Stimulated activated CD8-positive, alpha-beta memory T cell treated with anti-CD3 and anti-CD28 coated beads, Interleukin-12 subunit alpha, Interleukin-12 subunit beta, amount 100 ng/mL, for 1 hour (primary cell): ENCODE data around the gene CDKN2B-AS1.

Experiments
- DNase-seq: peaks from one replicate; pipeline ENCODE4 v3.0.0-alpha.2; 2020; ENCODE audit warnings: low read depth

CDKN2B-AS1 gene

DNA sequence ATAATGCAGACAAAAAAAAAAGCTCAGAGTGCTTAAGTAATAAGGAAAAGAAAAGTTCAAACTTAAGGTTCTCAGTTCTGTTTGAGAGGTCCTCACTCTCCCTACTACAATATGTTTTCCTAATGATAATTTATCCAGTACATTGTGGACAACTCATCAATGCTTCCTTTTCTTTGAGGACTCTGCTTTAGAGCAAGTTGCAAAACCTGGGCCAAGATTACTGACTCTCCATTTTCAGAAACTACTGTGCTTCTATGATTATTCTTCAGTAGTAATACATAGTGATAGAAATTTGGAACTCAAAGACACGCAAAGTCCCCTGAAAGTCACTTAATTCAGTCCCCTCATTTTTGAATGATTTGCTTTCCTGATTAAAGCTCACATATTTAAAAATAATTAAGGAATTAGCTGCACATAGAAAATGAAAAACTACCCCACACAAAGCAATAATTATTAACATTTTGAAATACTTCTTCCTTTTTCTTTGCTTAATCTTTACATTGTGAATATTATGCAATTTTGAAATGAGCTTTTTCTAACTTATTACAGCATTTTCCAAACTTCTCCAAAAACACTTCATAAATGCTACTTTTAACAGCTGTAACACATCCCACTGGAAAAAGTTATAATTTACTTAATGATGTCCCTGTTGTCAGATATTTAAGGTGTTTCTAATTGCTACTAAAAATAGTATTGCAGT lies 11.6 kb upstream of the CDKN2B-AS1 start:
- no peak for DNase-seq

DNA sequence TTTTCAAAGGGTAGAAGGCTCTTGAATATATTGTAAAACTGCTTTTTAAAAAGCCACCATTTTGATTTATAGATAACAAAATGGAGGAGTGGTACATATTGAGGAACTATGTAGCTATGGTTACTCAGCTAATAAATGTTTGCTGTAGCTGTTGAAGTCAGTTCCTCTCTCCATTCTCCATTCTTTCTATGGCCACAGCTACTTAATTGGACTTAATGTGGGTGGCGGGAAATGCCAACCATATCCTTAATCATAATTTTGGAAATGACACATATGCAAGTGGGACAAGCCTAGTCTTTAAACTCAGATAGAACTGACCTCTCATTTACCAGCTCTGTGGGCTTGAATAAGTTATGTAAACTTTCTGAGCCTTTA lies 11.0 kb upstream of the CDKN2B-AS1 start:
- no peak for DNase-seq

DNA sequence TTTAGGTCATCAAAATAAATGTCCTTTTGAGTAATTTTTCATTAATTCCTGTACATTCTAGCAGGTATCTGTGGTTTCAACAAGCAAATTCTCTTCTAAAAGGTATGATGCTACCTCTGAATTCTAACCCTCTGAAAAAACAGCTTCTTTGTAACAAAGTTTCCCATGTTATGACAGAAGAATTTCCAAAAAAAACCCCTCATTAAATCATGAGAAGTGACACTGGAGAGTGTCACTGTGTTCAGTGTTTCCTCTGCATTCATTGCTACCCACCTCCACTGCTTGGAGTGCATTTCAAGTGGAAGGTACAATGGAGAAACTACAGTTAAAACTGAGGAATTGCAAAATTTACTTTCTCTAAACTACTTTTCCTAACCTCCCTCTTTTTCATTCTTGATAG lies 10.5 kb upstream of the CDKN2B-AS1 start:
- no peak for DNase-seq

DNA sequence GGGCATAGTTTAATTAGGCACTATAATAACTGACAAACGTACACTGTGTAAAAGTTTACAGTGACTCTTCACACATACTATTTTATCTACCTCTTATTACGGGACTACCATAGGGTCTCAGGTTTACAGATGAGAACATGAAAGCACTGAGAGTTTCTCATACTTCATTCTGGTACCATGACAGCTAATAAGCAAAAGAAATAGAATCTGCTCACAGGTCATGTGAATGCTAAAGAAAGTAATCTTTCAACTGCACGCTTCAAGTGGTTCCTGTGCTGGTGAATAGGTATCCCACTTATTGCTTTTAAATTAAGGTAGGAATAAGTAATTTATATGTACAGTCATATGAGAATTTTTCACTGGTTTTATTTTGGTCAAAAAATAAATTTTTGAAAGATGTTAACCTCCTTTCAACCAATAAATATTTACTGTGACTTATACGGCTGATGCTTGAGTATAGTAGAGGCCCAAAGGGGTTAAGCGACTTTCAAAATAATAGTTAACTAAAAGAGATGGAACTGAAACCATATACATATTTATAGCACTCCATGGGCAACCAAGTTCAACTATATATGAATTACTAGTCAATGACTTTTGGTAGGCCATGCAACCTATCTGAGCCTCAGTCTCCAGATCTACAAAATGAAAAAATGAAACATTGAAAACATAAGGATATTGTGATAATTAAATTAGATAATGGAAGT lies 8.5 kb upstream of the CDKN2B-AS1 start:
- DNase-seq, result no peak

DNA sequence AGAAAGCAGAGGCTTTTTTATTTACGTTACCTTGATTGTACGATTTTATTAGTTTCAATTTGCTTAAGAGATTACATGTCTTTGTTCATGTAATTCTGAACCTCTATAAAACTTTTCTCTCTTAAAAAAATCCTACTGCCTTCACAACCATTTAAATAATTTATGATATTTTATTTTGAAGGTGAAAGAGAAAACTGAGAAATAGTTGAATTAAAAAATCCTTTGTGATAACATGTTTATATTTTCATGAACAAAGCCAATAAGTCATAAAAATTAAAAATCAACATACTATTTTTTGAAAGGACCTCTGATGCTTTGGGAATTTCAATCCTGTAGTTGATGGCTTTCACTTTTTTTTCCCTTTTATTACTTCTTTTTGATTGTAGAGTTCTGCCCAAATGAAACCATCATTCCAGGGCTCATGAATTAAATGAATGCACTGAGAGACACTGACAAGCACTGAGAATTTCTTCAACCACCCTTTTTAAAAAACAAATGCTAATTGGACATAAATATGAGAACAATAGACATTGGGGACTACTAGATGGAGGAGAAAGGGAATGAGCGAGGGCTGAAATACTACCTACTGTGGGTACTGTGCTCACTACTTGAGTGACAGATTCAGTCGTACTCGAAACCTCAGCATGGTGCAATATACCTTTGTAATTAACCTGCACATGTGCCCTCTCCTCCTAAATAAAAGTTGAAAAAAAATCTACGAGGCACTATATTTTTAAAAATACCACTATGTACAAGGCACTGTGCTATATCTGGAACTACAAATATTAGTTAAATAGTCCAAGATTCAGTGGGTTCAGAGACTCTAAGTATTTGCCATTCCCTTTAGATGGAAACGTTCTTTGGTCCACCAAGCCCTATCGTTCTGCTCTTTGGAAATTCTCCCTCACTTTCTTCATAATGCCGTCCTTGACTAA lies 6.3 kb upstream of the CDKN2B-AS1 start:
- no peak for DNase-seq

DNA sequence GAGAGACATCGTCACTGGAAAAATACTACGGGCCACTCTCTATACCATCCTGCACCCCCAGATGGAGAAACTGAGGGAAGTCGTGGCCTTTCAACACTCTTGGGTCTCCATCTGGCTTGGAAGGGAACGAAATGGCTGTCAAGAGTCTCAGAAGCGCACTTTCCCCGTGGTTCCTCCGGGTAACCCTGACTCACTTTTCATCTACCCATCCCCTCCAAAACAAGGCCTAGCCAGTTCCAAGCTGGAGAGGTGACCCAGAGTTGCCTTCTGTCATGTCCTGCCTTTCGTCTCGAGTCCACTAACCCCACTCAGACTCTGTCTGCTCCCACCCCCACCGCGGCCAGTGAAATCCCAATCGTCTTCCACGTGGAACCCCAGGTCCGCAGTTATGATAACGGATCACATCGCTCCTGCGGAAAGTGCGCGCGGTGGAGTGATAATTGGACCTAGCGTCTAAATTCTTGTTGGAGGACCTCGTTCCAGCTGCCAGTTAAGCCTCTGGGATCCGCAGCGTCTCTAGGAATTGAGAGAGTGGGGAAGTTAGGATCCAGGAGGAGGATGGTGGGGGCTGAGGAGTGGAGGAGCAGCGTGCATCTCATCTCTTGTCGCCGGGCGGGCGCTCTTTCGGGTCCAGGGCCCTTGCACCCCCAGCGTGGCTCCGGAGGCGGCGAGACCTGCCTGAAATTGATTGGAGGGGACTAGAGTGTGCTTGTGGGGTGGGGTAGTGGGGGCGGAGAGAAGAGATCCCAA lies 5.0 kb upstream of the CDKN2B-AS1 start:
- DNase-seq, result no peak

DNA sequence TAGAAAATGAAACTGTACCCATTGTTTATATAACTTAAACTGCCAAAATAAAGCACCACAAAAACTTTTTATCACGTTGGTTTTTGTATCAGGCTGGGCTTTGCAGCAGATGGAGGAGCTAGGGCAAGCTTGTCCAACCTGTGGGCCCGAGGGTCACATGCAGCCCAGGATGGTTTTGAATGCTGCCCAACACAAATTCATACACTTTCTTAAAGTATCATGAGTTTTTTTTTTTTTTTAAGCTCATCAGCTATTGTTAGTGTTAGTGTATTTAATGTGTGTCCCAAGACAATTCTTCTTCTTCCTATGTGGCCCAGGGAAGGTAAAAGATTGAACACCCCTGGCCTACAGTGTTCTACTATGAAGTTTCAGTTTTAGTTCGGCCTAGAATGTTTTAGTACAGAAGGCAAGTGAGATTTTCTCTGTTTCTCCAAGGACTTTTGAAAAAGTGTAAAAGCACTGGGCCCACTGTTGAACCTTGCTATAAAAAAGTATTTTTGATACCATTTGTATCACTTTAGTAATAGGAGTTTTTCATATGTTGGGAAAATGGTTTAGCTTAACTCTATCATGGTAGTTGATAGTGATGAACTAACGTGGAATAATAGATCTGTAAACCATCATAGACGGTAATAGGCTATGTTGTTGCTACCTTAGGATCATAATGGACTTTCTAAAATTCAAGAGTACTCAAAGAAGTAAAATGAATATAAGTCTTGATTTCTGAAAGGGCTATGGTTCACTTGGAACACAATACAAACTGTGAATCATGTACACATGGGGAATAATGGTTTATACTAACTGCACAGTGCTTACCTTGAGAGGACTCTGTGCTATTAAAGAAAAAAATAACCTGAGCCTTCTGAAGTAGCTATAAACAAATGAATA lies 3.3 kb upstream of the CDKN2B-AS1 start:
- no peak for DNase-seq

DNA sequence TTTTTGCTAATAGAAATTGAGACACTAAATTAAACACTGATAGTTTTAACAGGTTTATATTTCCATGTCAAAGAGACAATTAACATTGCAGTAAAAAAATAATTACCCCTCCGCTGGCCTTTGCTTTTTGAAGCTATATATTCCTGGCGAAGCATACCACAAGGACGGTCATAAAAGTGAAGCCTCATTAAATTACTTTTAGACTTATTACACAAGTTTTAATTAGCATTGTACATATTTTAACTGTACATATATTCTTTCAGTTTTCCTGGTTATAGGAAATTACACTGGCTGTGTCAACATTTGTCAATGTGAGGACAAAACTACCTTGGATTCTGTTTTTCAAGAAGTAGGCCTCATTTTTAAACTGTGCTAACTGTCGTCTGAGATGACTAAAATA lies 1.6 kb upstream of the CDKN2B-AS1 start:
- DNase-seq, result no peak

DNA sequence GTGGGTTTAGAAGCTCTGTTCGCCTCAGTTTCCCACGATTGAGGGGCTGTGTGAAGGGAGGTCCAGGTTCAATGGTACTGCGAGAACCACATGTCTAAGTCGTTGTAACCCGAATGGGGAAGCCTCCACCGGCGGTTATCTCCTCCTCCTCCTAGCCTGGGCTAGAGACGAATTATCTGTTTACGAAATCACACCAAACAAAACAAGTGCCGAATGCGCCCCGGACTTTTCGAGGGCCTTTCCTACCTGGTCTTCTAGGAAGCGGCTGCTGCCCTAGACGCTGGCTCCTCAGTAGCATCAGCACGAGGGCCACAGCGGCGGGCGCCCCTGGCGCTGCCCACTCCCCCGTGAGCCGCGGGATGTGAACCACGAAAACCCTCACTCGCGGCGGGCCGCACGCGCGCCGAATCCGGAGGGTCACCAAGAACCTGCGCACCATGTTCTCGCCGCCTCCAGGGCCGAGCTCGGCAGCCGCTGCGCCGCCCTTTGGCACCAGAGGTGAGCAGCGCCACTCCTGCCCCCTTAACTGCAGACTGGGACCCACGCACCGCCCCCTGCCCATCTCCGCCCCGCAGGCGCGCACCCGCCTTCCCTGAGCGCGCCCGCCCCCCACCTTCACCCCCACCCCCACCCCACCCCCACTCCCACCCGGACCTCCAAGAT lies 567 bp upstream of the CDKN2B-AS1 start, which contains the start of gene CDKN2A:
CDKN2A (minus strand) TSS at position 500 of the 663 bp plus-strand sequence.
- no peak for DNase-seq

DNA sequence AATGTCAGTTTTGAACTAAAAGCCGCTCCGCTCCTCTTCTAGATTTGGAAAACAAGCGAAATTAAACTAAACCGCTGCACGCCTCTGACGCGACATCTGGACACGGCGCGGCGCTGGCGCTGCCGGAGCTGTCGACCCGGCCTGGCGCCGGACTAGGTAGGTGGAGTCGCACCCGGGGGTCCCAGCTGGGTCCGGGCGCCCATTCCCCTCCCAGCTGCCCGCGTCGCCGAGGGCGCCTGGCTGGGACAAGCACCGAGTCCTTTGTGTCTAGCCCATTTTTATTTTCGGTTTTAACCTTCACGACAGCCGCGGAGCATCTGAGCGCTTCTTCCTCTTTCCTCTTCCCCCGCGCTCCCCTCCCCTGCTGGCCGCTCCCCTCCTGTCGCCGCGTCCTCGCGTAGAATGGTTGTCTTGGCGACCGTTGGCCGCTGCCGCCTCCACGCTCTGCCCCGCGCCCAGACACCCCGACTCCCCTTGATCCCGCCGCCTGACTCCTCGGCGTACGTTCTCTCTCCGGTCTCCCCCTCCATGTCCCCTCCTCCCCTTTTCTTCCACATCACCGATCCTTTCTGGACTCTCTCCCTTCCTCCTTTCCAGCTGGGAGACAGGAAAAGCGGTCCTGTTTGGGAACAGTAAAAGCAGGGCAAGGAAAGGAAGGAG lies 545 bp downstream of the CDKN2B-AS1 start:
- DNase-seq, result no peak

DNA sequence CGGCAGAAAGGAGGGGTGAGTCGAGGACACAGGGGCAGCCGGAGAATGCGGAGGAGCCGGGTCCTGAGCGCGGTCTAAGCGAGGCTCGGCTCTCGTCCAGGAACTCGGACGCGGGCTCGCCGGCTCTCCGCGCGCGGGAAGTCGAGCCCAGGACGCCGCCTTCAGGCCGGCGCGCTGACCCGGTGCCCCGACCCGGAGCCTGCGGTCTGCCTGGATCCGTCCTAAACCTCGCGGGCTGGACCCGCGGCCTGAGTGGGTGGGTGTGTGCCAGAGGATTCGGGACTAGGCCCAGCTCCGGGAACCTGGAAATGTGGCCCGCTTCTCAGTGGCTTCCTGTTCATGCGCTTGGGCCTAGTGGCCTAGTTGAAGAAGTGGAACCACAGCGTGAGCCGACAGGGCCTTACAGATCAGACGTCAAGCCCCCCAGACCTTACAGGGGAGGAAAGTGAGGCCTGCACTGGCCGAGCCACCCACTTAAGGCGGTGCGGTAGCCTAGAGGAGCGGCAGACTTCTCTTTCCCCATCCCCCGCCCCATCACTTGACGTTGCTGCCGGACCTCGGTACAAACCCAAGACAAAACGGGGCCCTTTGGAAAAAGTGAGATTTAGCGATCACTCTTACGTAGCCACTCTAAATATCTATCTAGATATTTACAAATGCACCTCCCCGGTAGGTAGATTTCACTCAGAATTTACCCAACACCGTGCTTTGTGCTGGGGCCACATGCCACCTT lies 1.2 kb downstream of the CDKN2B-AS1 start:
- DNase-seq, result no peak

DNA sequence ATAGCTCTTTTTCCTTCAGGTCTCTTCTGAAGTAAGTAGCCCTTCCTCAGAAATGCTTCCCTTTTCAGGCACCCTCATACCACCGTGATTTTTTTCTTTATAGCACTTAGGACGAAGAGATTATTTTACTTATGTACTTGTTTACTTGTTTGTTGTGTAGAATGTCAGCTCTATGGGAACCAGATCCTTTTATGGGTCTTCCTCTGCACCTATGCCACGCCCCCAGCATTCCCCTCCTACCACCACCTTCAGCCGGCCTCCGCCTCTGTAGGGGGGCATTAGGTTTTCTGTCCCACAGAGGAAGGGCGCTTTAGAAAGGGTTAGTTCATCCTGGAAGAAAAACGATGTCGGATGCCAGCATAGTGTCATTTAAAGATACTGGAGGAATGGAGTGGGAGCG lies 1.8 kb downstream of the CDKN2B-AS1 start:
- no peak for DNase-seq

DNA sequence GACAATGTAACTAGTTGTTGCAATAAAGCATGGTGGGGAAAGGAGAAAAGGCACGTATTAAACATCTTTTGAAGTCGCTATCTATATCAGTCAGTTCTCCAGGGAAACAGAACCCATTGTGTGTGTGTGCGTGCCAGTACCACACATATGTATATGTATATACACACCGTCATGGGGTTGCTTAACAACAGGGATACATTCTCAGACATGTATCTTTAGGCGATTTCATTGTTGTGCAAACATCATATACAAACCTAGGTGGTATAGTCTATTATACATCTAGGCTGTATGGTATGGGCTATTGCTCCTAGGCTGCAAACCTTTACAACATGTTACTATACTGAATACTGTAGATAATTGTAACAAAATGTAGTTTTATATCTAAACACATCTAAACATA lies 2.3 kb downstream of the CDKN2B-AS1 start:
- no peak for DNase-seq

DNA sequence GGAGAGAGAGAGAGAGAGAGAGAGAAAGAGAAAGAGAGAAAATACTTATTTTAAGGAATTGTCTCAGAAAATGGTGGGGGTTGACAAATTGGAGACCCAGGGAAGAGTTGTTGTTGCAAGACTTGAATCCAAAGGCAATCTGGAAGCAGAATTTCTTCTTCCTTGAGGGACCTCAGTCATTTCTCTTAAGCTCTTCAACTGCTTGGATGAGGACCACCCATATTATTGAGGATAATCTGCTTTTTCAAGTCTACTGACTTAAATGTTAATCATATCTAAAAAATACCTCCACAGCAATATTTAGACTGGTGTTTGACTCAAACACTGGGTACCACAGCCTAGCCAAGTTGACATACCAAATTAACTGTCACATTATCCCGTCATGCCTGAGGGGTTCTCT lies 2.9 kb downstream of the CDKN2B-AS1 start:
- DNase-seq, result no peak

DNA sequence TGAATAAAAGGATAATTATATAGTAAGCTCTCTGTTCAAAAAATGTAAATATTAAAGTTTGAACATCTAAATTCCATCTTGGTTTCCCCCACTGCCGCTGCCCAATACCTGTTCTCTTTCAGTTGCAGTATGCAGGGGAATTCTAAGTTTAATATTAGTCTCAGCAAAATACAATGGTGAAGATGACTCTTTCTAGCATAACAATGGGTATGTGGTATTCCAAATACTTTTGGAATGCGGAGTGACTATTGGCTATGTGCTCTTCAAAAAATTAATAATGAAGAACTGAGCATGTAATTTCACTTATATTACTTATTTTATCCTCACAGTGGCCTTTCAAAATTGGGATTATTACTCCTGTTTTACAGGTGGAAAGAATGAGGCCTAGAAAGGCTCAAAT lies 3.4 kb downstream of the CDKN2B-AS1 start:
- DNase-seq, result no peak

DNA sequence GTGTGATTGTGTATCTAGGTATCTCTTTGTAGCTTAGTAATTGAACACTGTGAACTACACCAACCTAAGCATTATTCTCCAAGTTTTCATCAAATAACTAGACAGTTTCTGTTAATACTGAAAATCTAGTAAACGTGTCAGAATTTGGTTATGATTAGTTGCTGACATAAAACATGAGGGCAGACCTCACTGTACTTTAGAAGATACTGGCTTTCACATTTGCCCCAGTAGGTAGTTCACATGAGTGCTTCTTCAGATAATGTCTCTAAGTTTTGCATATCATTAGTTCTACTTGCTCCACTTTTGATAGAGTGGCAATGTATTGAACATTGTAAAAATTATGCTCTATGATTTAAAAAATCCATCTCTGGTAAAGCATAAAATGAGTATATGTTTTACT lies 7.4 kb downstream of the CDKN2B-AS1 start:
- no peak for DNase-seq

DNA sequence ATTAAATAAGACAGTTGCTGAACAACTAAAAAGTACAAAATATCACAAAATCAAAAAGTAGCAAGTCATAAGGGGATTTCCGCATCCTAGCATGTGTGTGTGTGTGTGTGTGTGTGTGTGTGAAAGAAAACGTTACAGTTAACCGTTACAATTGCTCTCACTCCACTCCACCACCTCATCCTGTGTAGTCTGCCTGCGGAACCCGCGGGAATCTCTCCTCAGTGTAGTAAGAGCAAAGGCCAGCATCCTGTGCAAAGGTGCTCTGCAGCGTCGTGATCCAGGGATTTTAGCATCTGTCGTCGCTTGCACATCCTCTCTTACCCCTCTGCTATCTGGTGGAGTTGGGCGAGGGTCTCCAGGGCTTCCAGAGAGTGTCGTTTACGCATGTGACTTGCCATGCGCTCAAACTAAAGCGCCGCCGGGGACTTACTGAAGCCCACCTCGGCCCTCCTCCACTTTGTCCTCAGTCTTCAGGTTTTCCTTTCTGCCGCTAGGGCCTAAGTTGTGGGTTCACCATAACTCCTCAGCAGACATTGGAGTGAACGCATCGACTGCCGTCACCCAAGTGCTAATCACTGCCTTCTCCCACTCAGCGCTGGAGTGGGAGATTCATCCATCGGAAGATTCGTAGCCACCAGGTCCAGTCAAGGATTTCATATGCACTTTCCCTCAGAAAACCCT lies 10.6 kb downstream of the CDKN2B-AS1 start:
- no peak for DNase-seq
